Gastroesophageal sphincter (tissue), 3 donors: Measurements from ENCODE around the gene BCAS4.

Experiments
- CTCF ChIP-seq, 4 experiments: fragments of 200-600 bp in 2 of 4; fragments of 450-650 bp in 2 of 4; sonication (generic) in 1 of 4; IDR thresholded peaks; one replicate each; pipeline ENCODE4 v1.5.1; 2017 to 2019; ENCODE audit warnings: antibody characterized with exemption in 4 of 4, mild to moderate bottlenecking in 2 of 4, moderate library complexity in 2 of 4
- POLR2AphosphoS5 ChIP-seq: sonication (generic); formaldehyde crosslinking; IDR thresholded peaks from one replicate; pipeline ENCODE4 v1.6.1; 2017; ENCODE audit warnings: antibody characterized with exemption

GRCh38 chr20:50821994-50822393, 27.1 kb downstream of the BCAS4 start:
- TF ChIP-seq CTCF (IDR thresholded peaks at IDR 0.05) (no peak), POLR2AphosphoS5 (no peak)
